T follicular helper cell (primary cell): ENCODE results near the gene BEST3.
"Not testable (repeated sequence)": the region's sequence is repeated elsewhere in the genome, so short reads cannot be mapped to it uniquely, and the experiment has no call there.

ENCODE experiments used
- DNase-seq: peaks from one replicate; pipeline ENCODE4 v3.0.0-alpha.2; 2020; ENCODE audit warnings: low read depth

Gene BEST3

DNA sequence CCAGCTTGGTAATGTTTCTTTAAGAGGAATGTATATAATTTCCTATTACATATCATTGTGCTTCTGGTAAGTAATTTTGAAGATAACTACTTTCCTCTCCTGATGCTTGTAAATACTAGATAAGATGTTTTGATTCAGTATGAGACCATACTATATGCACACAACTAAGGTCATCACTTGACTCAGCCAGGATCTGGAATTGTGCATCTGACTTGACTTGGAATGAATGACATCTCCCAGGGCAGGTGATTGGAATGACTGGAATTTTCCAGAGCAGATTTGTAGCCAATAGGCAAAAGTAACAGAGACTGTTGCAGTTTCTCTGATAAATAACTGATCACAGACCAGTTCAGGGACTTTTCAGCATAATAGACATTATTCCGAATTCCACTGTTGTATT is 11.1 kb downstream of the BEST3 start:
- no peak for DNase-seq

DNA sequence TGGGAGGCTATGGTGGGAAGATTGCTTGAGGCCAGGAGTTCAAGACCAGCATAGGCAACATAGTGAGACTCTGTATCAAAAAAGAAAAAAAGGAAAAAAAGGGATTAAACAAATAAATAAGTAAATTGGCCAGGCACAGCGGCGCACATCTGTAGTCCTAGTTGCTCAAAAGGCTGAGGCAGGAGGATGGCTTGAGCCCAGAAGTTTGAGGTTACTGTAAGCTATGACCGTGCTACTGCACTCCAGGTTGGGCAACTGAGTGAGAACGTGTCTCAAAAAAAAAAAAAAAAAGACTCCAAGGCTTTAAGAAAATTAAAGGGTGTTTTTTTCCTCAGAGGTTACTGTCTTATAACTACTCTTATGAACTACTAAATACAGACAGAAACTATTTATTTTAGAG is 11.7 kb downstream of the BEST3 start:
- no peak for DNase-seq

DNA sequence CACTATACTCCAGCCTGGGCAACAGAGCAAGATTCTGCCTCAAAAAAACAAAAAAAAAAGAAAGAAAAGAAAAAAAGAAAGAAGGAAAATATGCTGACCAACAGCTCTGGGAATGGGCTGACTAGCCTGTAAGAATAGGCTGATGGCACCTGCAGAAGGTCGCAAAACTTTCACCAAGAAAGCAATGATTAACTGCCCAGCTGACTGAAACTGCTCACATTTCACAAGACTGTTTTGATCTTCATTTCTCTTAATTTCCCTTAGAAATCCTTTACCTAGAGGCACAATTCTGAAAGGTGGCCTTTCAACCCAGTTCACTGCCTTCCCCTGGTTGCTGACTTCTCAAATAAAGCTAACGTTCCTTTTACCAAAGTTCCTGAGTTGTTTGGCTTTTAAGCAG is 12.4 kb downstream of the BEST3 start:
- no peak for DNase-seq

DNA sequence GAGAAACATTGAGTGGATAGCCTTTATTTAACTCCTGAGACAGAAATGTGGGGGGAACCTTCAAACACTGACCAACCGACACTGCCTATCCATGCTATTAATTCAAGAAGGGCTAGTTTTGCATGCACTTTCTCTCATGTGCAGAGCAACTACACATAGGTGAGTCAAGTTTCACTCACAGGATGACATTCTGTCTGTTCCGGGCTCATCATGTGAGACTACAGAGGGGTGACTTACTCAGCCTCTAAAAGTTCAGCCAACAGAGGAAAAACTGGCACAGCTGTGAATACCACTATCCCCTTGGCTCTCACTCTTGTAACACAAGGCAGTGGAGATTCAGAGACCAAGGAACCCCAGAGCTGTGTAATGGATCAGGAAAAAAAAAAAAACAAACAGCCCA is 13.3 kb downstream of the BEST3 start:
- DNase-seq = no peak

DNA sequence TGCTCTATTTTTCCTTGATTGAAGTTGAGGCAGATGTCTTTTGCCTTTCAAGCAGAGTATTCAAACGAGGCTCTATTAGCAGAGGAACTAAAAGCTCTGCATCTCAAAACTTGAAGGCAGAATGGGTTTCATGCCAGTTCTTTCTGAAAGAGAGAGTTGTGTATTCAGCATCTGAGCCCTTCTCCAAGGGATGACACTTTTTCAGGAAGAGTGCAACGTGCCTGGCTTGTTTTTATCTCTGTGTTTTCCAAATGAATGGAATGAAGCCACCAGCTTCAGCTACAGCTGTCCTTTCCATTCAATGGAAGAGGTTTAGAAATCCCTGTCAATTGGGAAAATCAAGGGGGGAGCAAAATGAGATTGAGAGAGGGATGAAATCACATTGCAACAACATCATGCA is 14.6 kb downstream of the BEST3 start:
- DNase-seq = no peak

DNA sequence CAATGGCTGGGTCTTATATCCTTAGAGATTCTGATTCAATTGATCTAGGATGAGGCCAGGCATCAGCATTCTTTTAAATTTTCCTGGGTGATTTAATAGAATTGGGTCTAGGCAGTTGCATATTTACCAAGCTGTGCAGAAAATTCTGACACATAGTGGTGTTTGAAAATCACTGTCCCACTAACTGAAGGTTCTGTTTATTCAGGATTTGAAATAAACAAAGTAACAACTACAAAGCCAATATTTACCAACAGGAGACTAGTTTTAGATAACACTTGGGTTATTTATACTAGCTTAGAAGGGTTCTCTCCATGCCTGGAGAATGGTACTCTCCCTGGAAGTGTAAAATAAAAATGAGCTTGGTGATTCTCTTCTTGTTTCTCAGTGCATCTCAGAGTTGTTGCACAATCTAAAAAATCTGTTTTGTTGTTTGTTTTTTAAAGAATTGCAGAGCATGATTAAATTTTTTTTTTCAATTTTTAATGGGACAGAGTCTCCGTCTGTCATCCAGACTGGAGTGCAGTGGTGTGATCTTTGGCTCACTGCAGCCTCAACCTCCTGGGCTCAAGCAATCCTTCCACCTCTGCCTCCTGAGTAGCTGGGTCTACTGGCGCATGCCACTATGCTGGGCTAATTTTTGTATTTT is 16.9 kb downstream of the BEST3 start:
- no peak for DNase-seq

DNA sequence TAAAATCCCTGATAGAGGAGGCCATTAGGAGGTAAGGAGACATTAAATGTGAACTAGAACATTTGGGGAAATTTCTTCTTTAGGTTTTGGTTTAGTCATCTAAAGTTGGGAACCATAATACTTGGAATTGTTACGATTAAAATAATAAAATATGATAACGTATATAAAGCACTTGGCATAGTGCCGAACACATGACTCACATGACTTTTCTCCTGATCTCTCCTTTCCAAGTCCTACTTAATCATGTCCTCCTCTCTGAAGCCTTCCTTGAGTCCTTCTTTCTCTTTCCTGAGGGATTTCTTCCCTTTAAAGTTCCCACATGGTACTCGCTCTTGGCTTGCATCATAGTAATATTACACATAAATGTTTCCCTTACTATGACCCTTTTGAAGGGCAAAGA is 20.0 kb downstream of the BEST3 start:
- no peak for DNase-seq

DNA sequence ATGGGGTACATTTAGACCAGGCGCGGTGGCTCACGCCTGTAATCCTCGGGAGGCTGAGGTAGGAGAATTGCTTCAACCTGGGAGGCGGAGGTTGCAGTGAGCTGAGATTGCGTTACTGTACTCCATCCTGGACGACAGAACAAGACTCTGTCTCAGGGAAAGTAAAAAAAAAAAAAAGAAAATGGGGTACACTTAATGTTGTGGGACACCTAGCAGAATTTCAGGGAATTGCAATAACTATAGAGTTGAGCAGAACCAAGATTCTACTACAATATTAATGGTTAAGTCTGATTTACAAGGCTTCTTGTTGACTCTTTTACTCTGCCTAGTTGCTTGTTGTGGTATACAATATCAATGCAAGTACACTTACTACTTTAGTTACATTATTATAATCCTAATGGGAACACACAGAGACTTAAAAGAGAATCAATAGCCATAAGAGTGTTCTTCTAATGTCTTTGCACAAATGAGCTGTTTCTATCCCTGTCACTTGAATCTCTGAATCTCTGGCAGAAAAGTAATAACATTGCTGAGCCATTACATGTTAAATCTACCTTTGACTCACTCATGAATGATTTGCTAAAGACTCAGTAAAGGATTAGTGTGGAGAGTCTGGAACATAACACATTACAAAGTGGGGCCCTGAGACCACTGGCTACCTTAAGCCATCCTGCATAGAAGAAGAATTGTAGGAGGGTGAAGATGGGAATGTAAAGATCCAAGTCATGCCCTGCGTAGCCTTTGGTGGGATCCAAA is 22.7 kb downstream of the BEST3 start:
- no peak for DNase-seq

DNA sequence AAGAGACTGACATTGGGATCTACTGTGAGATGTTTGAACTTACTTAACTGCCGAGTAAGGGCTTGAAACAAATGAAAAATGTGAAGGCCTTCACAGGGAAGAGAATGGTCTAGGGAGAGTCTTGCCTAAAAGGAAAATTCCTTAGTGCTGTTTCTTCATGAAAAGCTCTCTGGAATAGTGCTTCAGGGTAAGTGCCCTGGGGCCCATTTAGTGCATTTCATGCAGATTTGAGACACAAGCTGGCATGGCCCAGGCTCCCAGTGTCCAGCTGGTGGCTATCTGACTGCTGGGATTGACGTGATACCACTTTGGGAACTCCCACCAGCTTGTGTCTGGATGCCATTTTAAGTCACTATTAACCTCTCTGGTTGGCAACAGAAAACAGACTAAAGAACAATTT is 26.9 kb downstream of the BEST3 start:
- no peak for DNase-seq

DNA sequence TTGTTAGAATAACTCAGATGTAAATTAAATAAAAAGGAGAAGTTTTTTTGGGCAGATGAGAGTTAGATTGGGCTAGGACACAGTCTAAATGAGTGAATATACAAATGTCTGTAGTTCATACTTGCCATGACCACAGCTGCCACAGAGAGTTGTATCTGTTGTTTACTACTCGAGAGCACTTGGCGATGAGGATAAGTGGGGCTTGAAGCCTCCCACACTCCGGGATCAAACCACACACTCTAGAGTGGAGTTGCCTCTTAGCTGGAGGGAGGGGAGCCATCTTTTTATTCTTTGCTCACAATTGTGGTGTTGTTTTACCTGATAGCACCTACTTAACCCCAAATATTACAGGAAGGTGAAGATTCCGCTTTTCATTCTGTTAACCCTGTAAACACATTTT is 27.5 kb downstream of the BEST3 start:
- DNase-seq = no peak

DNA sequence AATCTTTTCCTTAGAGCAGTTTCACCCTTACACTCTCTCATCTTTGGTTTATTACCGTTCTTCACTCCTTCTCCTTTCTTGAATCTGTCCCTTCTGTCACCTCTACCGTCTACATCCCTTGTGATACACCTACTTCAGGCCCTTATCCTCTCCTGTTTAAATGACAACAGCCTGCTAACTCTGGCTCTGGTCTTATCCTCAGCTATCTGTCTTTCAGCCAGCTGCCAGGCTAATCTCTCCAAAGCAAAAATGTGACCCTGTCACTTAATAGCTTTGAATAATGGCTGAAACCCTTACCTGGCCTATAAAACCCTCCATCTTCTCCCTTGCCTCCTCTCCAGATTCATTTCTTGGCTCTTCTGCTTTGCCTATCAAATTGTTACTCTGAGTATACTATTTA is 32.3 kb downstream of the BEST3 start:
- DNase-seq = no peak

DNA sequence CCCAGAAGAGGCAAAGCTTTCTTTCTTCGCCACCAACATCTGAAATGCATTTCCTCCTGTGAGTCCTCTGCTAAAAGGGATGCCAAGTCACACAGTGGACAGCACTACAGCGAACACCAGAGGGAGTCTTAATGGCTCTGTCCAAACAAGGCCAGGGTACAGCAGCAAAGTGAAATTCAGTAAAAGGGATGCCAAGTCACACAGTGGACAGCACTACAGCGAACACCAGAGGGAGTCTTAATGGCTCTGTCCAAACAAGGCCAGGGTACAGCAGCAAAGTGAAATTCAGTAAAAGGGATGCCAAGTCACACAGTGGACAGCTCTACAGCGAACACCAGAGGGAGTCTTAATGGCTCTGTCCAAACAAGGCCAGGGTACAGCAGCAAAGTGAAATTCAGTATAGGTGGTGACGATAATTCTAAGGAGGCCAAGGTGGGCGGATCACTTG is 34.1 kb downstream of the BEST3 start:
- DNase-seq = not testable (repeated sequence)

DNA sequence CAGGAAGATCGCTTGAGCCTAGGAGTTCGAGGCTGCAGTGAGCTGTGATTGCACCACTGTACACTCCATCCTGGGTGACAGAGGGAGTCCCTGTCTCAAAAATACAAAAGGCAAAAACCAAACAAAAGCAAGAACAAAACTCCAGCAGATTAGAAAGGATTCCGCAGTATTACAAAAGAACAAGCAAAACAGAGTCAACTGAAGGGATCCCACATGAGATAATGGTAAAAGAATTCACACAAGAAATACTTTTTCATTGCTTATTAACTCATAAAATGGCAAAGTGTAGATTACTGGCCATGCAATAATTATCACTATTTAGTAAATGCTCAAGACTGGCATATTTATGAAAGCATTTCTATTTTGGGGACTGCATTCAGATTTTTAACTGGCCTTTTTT is 35.4 kb downstream of the BEST3 start:
- no peak for DNase-seq

DNA sequence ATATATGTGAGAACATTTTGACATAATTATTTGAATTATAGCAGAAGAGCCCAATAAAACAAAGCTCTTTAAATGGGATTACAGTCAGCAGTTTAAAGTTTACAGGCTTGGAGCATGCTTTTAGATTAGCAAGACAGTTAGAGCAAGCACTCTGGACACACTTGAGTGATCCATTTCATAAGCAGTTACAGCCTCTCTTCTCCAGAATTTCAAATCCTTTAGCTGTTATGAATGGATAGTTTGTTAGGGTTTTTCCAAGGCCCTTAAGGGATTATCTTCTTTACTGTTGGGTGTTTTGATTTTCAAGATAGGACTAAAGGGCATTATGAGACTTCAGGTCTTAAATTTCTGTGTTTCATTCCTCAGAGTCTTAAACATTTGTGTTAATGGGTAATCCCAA is 36.3 kb downstream of the BEST3 start:
- no peak for DNase-seq

DNA sequence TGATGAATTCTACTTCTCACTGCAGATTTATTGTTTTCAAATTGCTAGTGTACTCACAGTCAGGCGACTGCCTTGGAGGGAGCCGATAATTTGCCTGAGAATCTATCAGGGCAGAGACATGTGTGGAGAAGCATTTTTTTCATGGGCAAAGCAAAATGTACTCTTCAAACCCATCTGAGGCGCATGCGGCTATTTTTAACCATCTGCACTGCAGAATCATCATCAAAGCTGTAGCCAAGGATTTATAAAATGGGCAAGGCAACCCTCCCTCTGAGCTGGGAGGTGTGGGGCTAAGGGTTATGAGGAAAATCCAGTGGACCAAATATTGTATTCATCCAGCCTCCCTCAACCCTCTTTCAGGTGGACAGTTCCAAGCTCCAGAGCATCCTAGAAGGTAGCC is 37.7 kb downstream of the BEST3 start:
- no peak for DNase-seq

DNA sequence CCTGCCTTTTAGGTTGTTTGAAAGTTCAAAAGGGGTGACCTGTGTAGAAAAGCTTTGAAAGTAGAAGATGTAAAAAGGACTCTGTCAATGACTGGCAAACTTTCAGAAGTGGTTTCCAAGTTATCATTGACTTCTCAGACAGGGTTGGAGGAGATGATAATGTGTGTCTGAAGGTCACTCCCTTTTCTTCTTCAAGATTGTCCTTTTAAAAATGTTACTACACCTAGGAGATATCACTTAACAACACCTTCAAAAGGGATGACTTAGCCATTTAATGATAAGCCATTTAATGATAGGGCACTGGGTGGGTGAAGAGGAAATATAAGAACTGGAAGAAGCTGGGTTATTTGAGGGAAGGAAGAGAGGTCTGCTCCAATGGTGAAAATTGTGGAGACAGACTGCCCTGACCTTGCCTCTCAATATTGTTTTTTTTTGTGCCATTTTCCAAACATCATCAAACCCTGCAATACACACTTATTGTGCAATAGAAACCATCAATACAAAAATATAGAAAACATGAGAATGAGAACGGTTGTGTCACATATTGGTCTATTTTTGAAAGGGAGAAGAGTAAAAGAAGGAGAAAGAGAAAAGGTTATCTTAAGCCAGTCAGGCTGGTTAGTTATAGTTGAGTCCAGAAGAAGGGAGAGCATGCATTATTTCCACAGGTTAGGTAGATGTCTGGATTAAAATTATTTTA is 38.8 kb downstream of the BEST3 start:
- DNase-seq = no peak

DNA sequence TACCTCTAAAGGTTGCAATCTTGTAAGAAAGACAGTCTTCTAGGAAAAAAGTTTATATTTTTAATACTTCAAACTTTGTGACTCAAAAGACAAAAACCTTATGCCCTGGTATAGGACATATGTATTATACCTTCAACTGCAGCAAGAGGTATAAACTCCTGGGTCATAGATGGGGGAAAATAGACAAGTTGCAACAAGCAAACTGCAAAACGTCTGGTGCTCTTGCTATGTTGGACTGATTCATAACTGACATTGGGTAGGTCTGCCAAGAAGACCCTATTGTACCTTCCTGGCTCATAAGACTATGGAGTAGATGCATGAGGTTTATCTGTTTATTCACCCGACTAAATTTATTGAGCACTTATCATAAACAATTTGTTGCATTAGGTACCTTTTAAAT is 40.9 kb downstream of the BEST3 start:
- no peak for DNase-seq

DNA sequence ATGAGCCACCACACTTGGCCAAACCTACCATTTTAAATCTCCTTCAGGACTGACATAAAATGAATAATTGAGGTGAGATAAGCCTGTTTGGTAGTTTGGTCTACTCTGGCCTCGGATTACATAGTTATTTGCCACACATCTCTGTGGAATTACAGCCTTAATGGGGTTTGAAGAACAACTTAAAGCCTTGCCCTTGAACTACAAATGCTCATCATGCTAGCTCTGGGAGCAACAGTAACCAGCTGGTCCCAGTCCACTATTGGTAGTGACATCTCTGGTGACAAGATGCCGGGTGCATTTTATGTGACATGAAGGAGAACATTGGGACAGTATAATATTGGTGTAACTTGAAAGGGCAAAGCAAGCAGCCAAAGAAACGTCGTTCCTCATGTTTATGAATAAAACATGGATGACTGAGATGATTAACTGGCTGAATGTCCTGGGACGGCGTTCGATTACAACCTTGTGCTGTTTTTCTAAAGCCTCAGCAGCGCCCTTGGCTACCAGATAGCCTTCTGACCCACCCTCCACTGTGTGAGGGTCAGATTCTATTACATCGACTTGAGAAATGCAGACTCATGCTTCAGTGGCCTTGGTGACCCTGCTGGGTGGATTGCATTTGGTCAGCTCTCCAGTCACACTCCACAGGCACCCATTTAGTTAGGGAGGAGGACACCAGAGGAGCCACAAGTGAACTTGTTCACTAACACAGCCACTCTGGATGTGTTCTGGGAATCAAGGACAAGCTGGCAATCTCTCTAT is 41.5 kb downstream of the BEST3 start:
- no peak for DNase-seq

DNA sequence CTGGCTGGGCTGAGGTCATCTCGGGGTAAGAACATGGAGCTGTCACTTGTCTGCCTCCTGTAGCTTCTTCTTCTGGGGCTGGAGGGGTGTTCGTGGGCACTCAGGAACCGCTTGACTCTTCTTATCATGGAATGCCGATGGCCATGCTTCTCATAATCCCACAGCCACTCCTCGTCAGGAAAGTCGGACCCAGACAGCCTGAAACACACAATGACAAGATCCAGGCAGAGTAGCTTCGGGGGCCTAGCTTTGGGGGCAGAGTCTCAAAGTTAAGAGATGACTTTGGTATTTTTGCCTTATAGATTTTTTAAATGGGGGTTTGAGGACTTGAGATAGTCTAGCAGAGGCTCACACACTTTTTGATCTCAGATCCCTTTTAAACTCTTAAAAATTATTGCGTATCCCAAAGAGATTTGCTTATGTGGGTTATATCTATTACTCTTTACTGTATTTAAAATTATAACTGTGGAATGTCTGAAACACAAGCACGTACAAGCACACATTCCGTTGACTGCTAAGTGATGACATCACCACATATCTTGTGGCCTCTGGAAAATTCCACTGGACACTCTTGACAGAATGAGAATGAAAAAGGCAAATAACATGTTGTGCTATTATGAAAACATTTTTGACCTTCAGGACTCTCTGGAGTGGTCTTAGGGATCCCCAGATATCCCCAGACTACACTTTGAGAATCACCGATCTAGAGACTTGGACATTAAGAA is 43.3 kb downstream of the BEST3 start:
- no peak for DNase-seq

DNA sequence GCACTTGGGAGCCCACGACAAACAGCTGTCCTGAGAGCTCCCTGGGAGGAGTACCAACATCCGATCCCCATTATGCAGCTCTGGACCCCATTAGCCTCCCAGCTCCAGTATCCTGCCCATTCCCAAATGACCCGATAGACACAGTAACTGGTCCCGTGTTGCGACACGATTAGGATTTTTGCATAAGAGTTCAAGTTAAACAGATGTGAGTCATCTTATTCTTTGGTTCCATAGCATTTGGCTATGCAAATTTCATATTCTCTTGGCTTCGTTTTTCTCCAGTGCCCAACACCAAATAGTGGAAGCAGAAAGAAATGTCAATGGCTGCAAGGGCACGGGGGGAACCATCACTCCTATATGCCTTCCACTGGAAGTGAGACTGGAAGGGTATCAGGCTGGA is 45.4 kb downstream of the BEST3 start:
- DNase-seq = no peak

DNA sequence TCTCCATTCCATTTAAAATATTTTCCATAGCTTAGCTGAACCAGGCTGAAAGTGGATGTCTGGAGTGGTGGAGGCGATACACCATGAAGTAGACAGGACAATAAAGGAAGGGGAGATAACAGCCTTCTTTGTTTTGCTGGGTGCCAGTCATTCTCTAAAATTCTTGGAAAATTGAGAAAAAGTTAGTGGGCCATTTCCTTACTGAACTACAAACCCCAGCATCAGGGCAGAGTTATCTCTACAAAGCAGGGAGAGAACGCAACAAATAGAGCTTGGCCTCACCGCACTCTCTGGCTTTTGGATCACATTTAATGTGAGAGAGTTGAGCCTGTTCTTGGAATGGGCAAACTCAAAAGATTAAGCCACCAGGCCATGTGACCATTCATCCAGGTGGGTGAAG is 47.2 kb downstream of the BEST3 start:
- DNase-seq = no peak

DNA sequence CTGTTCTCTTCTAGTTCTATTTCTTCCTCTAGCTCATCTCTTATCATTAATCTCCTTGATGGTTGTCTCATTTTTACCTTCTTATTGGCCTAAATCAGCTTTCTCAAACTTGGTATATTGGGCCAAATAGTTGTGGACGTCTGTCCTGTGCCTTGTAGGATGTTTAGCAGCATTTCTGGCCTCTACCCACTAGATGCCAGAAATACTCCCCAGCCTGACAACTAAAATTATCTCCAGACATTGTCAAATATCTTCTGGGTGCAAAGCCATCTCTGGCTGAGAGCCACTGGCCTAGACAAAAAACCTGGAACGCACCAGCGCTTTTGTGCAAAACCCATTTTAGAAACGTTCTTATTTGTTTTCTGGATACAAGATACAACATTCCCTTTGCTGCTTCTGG is 49.6 kb downstream of the BEST3 start:
- no peak for DNase-seq
